Endothelial cell of umbilical vein (primary cell): ENCODE results near the gene GP9. TPM values are rescaled to one million over a fixed set of nuclear protein-coding genes. Genes with fewer than 3 reads are reported as not detected.

Experiments used
- BruUV-seq: library from RNA; stranded (reverse); fragments of 400-500 nt; replicated peaks from 2 replicates; lab custom pipeline; 2021; lab: Mats Ljungman, UMichigan
- CTCF ChIA-PET: fragments of 300-600, 350-600 bp; sonication (Branson Sonifier 250); formaldehyde crosslinking; loops from one replicate; lab custom pipeline; 2021; ENCODE audit warnings: antibody characterized with exemption, inconsistent platforms; lab: Charles Lee
- POLR2A ChIA-PET: fragments of 300-600, 350-600 bp; sonication (Branson Sonifier 250); formaldehyde crosslinking; loops from one replicate; lab custom pipeline; 2021; ENCODE audit warnings: antibody characterized with exemption, inconsistent platforms; lab: Charles Lee
- DNase-seq: peaks from one replicate; pipeline ENCODE4 v3.0.0-alpha.2; 2011; ENCODE audit warnings: low read depth, low spot score
- FAIRE-seq: peaks from 2 replicates; lab custom pipeline; 2011; peaks lifted over from hg19 to GRCh38; lab: Jason Lieb, UNC
- H2AFZ ChIP-seq: 2 replicates; pipeline ENCODE4 v1.6.0; 2012; ENCODE audit warnings: low read depth, low read length, control low read depth, inconsistent platforms
- H3K27ac ChIP-seq: 2 replicates; pipeline ENCODE4 v1.5.1; 2011; ENCODE audit warnings: low read depth, mild to moderate bottlenecking, control low read depth, low read length, moderate library complexity; ENCODE audit not compliant: insufficient read depth
- H3K27me3 ChIP-seq, 2 experiments: 2 replicates each; pipeline versions ENCODE4 v1.6.0 to v1.6.1; 2011; ENCODE audit warnings: low read length in 2 of 2, mixed read lengths in 1 of 2; ENCODE audit not compliant: control insufficient read depth in 2 of 2, insufficient read depth in 2 of 2
- H3K36me3 ChIP-seq, 2 experiments: 2 replicates in 1 of 2; 3 replicates in 1 of 2; pipeline ENCODE4 v1.5.1; 2011; ENCODE audit warnings: low read length in 2 of 2, mild to moderate bottlenecking in 1 of 2, moderate library complexity in 1 of 2; ENCODE audit not compliant: control insufficient read depth in 2 of 2, insufficient read depth in 2 of 2; ENCODE audit errors: extremely low read depth in 1 of 2
- H3K4me1 ChIP-seq: 3 replicates; pipeline ENCODE4 v1.5.1; 2011; ENCODE audit warnings: mild to moderate bottlenecking, low read length; ENCODE audit not compliant: control insufficient read depth, insufficient read depth; ENCODE audit errors: extremely low read depth
- H3K4me2 ChIP-seq: 2 replicates; pipeline ENCODE4 v1.6.1; 2011; ENCODE audit warnings: low read length, control low read depth, mixed read lengths; ENCODE audit not compliant: insufficient read depth
- H3K4me3 ChIP-seq, 3 experiments: fragments of 200-600 bp in 1 of 3; sonication (generic), shearing (Covaris generic) in 1 of 3; replicated peaks in 1 of 3; 2 replicates each; pipeline ENCODE4 v1.5.1; 2011 to 2016; ENCODE audit warnings: control low read depth in 3 of 3, low read length in 3 of 3, mild to moderate bottlenecking in 2 of 3, inconsistent platforms in 1 of 3, low read depth in 1 of 3, moderate library complexity in 1 of 3; ENCODE audit not compliant: insufficient read depth in 1 of 3
- H3K79me2 ChIP-seq: 2 replicates; pipeline ENCODE4 v1.6.0; 2012; ENCODE audit warnings: low read length, inconsistent platforms; ENCODE audit not compliant: control insufficient read depth, insufficient read depth
- H3K9ac ChIP-seq: replicated peaks from 2 replicates; pipeline ENCODE3; 2011; ENCODE audit warnings: low read length, control low read depth; ENCODE audit not compliant: insufficient read depth; ENCODE audit errors: extremely low read depth
- H3K9me1 ChIP-seq: replicated peaks from 3 replicates; pipeline ENCODE4 v1.6.0; 2011; ENCODE audit warnings: mild to moderate bottlenecking, low read length; ENCODE audit not compliant: control insufficient read depth, insufficient read depth; ENCODE audit errors: extremely low read depth
- H3K9me3 ChIP-seq: replicated peaks from 2 replicates; pipeline ENCODE4 v1.5.1; 2012; ENCODE audit warnings: low read length, inconsistent platforms; ENCODE audit not compliant: control insufficient read depth, insufficient read depth
- H4K20me1 ChIP-seq: replicated peaks from 2 replicates; pipeline ENCODE3; 2011; ENCODE audit warnings: mild to moderate bottlenecking, low read length; ENCODE audit not compliant: control insufficient read depth, insufficient read depth; ENCODE audit errors: extremely low read depth
- EZH2 ChIP-seq: IDR thresholded peaks from 2 replicates; pipeline ENCODE4 v1.6.1; 2012; ENCODE audit warnings: borderline replicate concordance, low read depth, mild to moderate bottlenecking, moderate library complexity, low read length, inconsistent platforms; ENCODE audit not compliant: severe bottlenecking
- FOS ChIP-seq: IDR thresholded peaks from 2 replicates; pipeline ENCODE4 v1.6.1; 2011; ENCODE audit warnings: mild to moderate bottlenecking, low read length, moderate library complexity, borderline replicate concordance; ENCODE audit not compliant: insufficient read depth
- GATA2 ChIP-seq: IDR thresholded peaks from 2 replicates; pipeline ENCODE4 v1.7.0; 2011; ENCODE audit warnings: low read depth, mild to moderate bottlenecking, moderate library complexity, mixed read lengths, low read length; ENCODE audit not compliant: insufficient read length, insufficient read depth
- JUN ChIP-seq: IDR thresholded peaks from 2 replicates; pipeline ENCODE4 v1.6.1; 2011; ENCODE audit warnings: borderline replicate concordance, low read depth; ENCODE audit not compliant: insufficient read length, insufficient read depth
- MYC ChIP-seq: IDR thresholded peaks from one replicate; pipeline ENCODE4 v1.6.1; 2011; ENCODE audit warnings: mild to moderate bottlenecking, low read depth, low read length
- POLR2A ChIP-seq: IDR thresholded peaks from 2 replicates; pipeline ENCODE4 v1.6.1; 2012; ENCODE audit warnings: low read depth, mild to moderate bottlenecking, control low read depth, low read length
- POLR2AphosphoS5 ChIP-seq: IDR thresholded peaks from 2 replicates; pipeline ENCODE4 v1.6.1; 2012; ENCODE audit warnings: low read depth, mild to moderate bottlenecking, control low read depth, low read length, moderate library complexity; ENCODE audit not compliant: insufficient read depth
- dilution Hi-C: fragments of 300-500 bp; cut with MboI; formaldehyde crosslinking; loops from one replicate; pipeline ENCODE4 v1.15.0; 2019; ENCODE audit warnings: low sequenced_read_pairs; ENCODE audit not compliant: extremely low pct_ligation_motif_present
- intact Hi-C: fragments of 100-400 bp; cut with micrococcal nuclease; formaldehyde crosslinking; loops from one replicate; pipeline ENCODE4 v1.10.0; 2022
- polyA plus RNA-seq, 4 experiments: library from polyadenylated mRNA; depleted of rRNA in 3 of 4; stranded (reverse) in 3 of 4; unstranded in 1 of 4; fragments of >200 nt; gene quantifications; 2 replicates each; pipeline versions ENCODE4 v1.2.1 to v1.2.3, GENCODE V29; 2011 to 2012; ENCODE audit warnings: missing spikeins in 1 of 4
- total RNA-seq: library from RNA; stranded (reverse); gene quantifications from 2 replicates; pipeline ENCODE4 v1.2.3, GENCODE V29; 2021
- TF ChIP-seq, protein P1 (sequence below): IDR thresholded peaks from 2 replicates; pipeline ENCODE4 v1.6.1; 2011; ENCODE audit not compliant: insufficient read depth, insufficient read length
- TF ChIP-seq, protein P2 (sequence below), 2 donors: IDR thresholded peaks; 1 replicate in 1 of 2; 2 replicates in 1 of 2; pipeline ENCODE4 v1.5.1; 2011; ENCODE audit warnings: low read length in 2 of 2, mild to moderate bottlenecking in 2 of 2, moderate library complexity in 2 of 2, control low read depth in 1 of 2, inconsistent platforms in 1 of 2, low read depth in 1 of 2; ENCODE audit not compliant: insufficient read depth in 1 of 2; ENCODE audit errors: extremely low read depth in 1 of 2

Gene GP9
- total and polyA plus RNA-seq, 2 donors (not counting 3 experiments of a cell fraction or from before 2014, with no cell fraction given), result not detected

GRCh38 chr3:129025108-129025507, 35.5 kb upstream of the GP9 start:
- Histone ChIP-seq H3K27ac (no peak overlapping the region), H3K79me2 (no peaks in the 10 kb centered on the region), H3K27me3 (no peaks in the 10 kb centered on the region), H3K4me2 (no peak overlapping the region), H3K9ac (no peak overlapping the region), H4K20me1 (no peaks in the 10 kb centered on the region), H3K9me1 (no peaks in the 10 kb centered on the region), H3K36me3 (no peaks in the 10 kb centered on the region), H3K4me1 (peaks cover 10% of the 10 kb centered on the region), H3K4me3 (no peak overlapping the region), H3K9me3 (no peaks in the 10 kb centered on the region), H2AFZ (no peak overlapping the region)
- intact Hi-C loops (no loop called here), dilution Hi-C loops (no loop called here)
- CTCF ChIA-PET, result interaction anchor here (0.8 to 4.0 kb wide), 6 partner anchors 10 to 221 kb away, joined by 3 to 49 read pairs (median 14); no protein-coding TSS in a partner anchor
- POLR2A ChIA-PET, result no interaction called here
- FAIRE-seq (no peak), DNase-seq (no peak)
- no peak for TF ChIP-seq GATA2
- no TSS peak for BruUV-seq

- BruUV-seq, result no TSS peak
- Histone ChIP-seq H3K79me2 (no peaks in the 10 kb centered on the region), H3K4me2 (no peak overlapping the region), H3K4me1 (peaks cover 10% of the 10 kb centered on the region), H3K9ac (no peak overlapping the region), H3K36me3 (no peaks in the 10 kb centered on the region), H3K4me3 (no peak overlapping the region), H2AFZ (no peak overlapping the region), H4K20me1 (no peaks in the 10 kb centered on the region), H3K9me3 (no peaks in the 10 kb centered on the region), H3K27me3 (no peaks in the 10 kb centered on the region), H3K27ac (no peak overlapping the region), H3K9me1 (no peaks in the 10 kb centered on the region)
- intact Hi-C loops, result no loop called here
- ChIA-PET POLR2A (no interaction called here), CTCF (interaction anchor here (1.2 to 4.0 kb wide), 7 partner anchors 11 to 220 kb away, joined by 3 to 49 read pairs (median 10); no protein-coding TSS in a partner anchor)
- TF ChIP-seq FOS (no peak), GATA2 (no peak), POLR2A (no peak), POLR2AphosphoS5 (no peak), EZH2 (no peak), JUN (no peak), MYC (no peak)
- TF ChIP-seq, protein P1, sequence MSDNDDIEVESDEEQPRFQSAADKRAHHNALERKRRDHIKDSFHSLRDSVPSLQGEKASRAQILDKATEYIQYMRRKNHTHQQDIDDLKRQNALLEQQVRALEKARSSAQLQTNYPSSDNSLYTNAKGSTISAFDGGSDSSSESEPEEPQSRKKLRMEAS, result no peak
- TF ChIP-seq, protein P2, sequence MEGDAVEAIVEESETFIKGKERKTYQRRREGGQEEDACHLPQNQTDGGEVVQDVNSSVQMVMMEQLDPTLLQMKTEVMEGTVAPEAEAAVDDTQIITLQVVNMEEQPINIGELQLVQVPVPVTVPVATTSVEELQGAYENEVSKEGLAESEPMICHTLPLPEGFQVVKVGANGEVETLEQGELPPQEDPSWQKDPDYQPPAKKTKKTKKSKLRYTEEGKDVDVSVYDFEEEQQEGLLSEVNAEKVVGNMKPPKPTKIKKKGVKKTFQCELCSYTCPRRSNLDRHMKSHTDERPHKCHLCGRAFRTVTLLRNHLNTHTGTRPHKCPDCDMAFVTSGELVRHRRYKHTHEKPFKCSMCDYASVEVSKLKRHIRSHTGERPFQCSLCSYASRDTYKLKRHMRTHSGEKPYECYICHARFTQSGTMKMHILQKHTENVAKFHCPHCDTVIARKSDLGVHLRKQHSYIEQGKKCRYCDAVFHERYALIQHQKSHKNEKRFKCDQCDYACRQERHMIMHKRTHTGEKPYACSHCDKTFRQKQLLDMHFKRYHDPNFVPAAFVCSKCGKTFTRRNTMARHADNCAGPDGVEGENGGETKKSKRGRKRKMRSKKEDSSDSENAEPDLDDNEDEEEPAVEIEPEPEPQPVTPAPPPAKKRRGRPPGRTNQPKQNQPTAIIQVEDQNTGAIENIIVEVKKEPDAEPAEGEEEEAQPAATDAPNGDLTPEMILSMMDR (IDR thresholded peaks at IDR 0.05; ENCODE audit: extremely low read depth in 1 of 2, insufficient read depth in 1 of 2, low read depth in 1 of 2, low read length in 2 of 2), result no peak
- dilution Hi-C loops, result no loop called here
- FAIRE-seq (no peak), DNase-seq (no peak)
These were observed 34.7 kb upstream of the GP9 start for GRCh38 chr3:129025691-129026435.
